ENCODE results near the gene FRMD6.

- TF ChIP-seq CTCF (conservative IDR thresholded peaks at IDR 0.05) (no peak), ZFX (IDR thresholded peaks at IDR 0.05) (no peak)
Measured at GRCh38 chr14:51607711-51608110, 44.0 kb upstream of the FRMD6 start.
